ENCODE results near the gene NEBL. TPM values are rescaled to one million over a fixed set of nuclear protein-coding genes. Genes with fewer than 3 reads are reported as not detected.

Gene NEBL
- total and polyA plus RNA-seq, 2 experiments from 2014 or later, result 2.3 to 11.4 TPM

DNA sequence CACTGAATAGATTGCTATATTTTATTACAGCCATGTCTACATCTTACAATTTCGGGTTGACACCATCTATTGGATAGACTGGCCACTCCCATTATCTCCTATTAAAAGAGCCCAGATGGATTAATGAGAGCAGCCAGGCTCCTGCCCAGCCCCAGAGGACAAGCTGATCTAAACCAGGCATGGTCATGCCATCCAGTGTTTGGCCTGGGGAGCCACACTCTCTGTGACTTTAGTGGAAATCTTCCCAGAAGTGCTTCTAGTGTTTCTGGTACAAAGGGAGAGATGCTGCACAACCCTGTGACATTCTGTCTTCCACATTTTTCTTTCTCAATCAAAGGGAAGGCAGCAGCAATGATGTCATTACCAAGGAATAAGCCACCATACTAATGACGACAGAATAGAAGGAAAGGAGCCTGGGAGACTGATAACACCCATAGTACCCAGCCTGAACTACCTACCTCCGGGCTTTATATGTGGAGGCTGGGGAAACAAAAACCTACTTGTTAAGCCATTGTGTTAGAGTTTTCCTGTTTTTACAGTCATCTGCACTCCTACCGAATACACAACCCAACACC, 5.0 kb downstream of the NEBL start (continued):
- TF ChIP-seq, protein P1, sequence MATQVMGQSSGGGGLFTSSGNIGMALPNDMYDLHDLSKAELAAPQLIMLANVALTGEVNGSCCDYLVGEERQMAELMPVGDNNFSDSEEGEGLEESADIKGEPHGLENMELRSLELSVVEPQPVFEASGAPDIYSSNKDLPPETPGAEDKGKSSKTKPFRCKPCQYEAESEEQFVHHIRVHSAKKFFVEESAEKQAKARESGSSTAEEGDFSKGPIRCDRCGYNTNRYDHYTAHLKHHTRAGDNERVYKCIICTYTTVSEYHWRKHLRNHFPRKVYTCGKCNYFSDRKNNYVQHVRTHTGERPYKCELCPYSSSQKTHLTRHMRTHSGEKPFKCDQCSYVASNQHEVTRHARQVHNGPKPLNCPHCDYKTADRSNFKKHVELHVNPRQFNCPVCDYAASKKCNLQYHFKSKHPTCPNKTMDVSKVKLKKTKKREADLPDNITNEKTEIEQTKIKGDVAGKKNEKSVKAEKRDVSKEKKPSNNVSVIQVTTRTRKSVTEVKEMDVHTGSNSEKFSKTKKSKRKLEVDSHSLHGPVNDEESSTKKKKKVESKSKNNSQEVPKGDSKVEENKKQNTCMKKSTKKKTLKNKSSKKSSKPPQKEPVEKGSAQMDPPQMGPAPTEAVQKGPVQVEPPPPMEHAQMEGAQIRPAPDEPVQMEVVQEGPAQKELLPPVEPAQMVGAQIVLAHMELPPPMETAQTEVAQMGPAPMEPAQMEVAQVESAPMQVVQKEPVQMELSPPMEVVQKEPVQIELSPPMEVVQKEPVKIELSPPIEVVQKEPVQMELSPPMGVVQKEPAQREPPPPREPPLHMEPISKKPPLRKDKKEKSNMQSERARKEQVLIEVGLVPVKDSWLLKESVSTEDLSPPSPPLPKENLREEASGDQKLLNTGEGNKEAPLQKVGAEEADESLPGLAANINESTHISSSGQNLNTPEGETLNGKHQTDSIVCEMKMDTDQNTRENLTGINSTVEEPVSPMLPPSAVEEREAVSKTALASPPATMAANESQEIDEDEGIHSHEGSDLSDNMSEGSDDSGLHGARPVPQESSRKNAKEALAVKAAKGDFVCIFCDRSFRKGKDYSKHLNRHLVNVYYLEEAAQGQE (IDR thresholded peaks at IDR 0.05; ENCODE audit: unreplicated experiment), result no peak
- TF ChIP-seq ZNF114 (CRISPR knock-in tag; IDR thresholded peaks at IDR 0.05) (no peak), JUNB (IDR thresholded peaks at IDR 0.05; ENCODE audit: unreplicated experiment) (no peak), CREB1 (CRISPR knock-in tag; IDR thresholded peaks at IDR 0.05; ENCODE audit: low read depth) (no peak), NANOG (IDR thresholded peaks at IDR 0.05; ENCODE audit: borderline replicate concordance) (no peak)
- TF ChIP-seq, protein P2, sequence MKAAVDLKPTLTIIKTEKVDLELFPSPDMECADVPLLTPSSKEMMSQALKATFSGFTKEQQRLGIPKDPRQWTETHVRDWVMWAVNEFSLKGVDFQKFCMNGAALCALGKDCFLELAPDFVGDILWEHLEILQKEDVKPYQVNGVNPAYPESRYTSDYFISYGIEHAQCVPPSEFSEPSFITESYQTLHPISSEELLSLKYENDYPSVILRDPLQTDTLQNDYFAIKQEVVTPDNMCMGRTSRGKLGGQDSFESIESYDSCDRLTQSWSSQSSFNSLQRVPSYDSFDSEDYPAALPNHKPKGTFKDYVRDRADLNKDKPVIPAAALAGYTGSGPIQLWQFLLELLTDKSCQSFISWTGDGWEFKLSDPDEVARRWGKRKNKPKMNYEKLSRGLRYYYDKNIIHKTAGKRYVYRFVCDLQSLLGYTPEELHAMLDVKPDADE (IDR thresholded peaks at IDR 0.05), result no peak

DNA sequence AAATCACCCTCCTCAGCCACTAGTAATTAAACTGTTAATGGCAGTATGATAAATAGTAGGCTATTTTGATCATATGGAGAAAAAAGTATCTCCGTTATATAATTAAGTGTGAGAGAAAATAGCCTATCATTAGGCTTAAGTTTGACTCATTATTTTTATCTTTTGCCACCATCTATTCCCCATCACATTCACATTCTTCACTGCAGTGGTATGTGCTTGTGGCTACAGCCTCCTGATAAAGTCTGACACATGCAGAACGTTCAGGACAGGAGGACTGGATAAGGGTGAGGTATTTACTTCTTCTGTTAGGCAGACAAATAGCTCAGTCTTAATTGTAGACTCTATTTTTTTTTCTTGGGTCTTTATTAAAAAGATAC, 5.8 kb downstream of the NEBL start:
- Mint-ChIP-seq H3K27me3 (ENCODE audit: insufficient read depth, low read depth, poor library complexity) (no peaks in the 10 kb centered on the region), H3K4me1 (peaks cover 22% of the 10 kb centered on the region), H3K36me3 (ENCODE audit: low read depth) (no peaks in the 10 kb centered on the region), H3K9me3 (no peaks in the 10 kb centered on the region), H3K4me3 (no peak overlapping the region), H3K27ac (no peak overlapping the region)
- Histone ChIP-seq H2AFZ (no peak overlapping the region), H3K36me3 (ENCODE audit: insufficient read depth) (no peaks in the 10 kb centered on the region), H3K79me2 (replicated peaks; ENCODE audit: insufficient read depth) (no peaks in the 10 kb centered on the region), H3K4me2 (no peak overlapping the region), H4K20me1 (replicated peaks; ENCODE audit: insufficient read depth) (no peaks in the 10 kb centered on the region), H3K27me3 (ENCODE audit: insufficient read depth) (no peaks in the 10 kb centered on the region), H3K4me1 (ENCODE audit: insufficient read depth) (peaks cover 14% of the 10 kb centered on the region), H3K4me3 (no peak overlapping the region), H3K27ac (ENCODE audit: low read depth) (no peak overlapping the region), H3F3A (replicated peaks; ENCODE audit: low read depth) (no peaks in the 10 kb centered on the region), H3K9me2 (ENCODE audit: insufficient read depth) (no peaks in the 10 kb centered on the region)
- no peak for DNase-seq (ENCODE audit: low spot score)
- ATAC-seq, result no peak
- TF ChIP-seq EZH2phosphoT487 (IDR thresholded peaks at IDR 0.05; ENCODE audit: unreplicated experiment) (no peak), CREB1 (CRISPR knock-in tag; IDR thresholded peaks at IDR 0.05; ENCODE audit: low read depth) (no peak), JUNB (IDR thresholded peaks at IDR 0.05; ENCODE audit: unreplicated experiment) (no peak), ZNF114 (CRISPR knock-in tag; IDR thresholded peaks at IDR 0.05) (no peak), POLR2AphosphoS5 (IDR thresholded peaks at IDR 0.05; ENCODE audit: low read depth) (no peak), STAT1 (IDR thresholded peaks at IDR 0.05; ENCODE audit: unreplicated experiment) (no peak)
- TF ChIP-seq, protein P1 (IDR thresholded peaks at IDR 0.05; ENCODE audit: unreplicated experiment), result no peak
- TF ChIP-seq, protein P3, sequence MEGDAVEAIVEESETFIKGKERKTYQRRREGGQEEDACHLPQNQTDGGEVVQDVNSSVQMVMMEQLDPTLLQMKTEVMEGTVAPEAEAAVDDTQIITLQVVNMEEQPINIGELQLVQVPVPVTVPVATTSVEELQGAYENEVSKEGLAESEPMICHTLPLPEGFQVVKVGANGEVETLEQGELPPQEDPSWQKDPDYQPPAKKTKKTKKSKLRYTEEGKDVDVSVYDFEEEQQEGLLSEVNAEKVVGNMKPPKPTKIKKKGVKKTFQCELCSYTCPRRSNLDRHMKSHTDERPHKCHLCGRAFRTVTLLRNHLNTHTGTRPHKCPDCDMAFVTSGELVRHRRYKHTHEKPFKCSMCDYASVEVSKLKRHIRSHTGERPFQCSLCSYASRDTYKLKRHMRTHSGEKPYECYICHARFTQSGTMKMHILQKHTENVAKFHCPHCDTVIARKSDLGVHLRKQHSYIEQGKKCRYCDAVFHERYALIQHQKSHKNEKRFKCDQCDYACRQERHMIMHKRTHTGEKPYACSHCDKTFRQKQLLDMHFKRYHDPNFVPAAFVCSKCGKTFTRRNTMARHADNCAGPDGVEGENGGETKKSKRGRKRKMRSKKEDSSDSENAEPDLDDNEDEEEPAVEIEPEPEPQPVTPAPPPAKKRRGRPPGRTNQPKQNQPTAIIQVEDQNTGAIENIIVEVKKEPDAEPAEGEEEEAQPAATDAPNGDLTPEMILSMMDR (conservative IDR thresholded peaks at IDR 0.05; ENCODE audit: low read depth in 2 of 2), result no peak

Measured in GM23338 (cell line).